NCI-H82 treated with DMSO at 0.1 percent for 48 hours (cell line): Measurements from ENCODE around the gene SEMA4A.
"Not testable (repeated sequence)": the region's sequence is repeated elsewhere in the genome, so short reads cannot be mapped to it uniquely, and the experiment has no call there.

Source experiments
- DNase-seq: peaks from one replicate; lab custom pipeline; 2025; ENCODE audit not compliant: unreplicated experiment; lab: John Stamatoyannopoulos, UW

Gene SEMA4A

DNA sequence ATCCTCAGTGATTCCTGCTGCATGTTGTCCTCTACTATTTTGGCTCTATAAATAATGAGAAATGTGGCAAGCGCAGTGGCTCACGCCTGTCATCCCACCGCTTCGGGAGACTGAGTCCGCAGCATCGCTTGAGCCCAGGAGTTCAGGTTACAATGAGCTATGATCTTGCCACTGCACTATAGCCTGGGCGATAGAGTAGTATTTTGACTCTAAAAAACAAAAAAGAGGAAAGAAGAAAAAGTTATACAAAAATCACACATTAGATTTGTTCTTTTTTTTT, 39.8 kb downstream of the SEMA4A start:
- no peak for DNase-seq

DNA sequence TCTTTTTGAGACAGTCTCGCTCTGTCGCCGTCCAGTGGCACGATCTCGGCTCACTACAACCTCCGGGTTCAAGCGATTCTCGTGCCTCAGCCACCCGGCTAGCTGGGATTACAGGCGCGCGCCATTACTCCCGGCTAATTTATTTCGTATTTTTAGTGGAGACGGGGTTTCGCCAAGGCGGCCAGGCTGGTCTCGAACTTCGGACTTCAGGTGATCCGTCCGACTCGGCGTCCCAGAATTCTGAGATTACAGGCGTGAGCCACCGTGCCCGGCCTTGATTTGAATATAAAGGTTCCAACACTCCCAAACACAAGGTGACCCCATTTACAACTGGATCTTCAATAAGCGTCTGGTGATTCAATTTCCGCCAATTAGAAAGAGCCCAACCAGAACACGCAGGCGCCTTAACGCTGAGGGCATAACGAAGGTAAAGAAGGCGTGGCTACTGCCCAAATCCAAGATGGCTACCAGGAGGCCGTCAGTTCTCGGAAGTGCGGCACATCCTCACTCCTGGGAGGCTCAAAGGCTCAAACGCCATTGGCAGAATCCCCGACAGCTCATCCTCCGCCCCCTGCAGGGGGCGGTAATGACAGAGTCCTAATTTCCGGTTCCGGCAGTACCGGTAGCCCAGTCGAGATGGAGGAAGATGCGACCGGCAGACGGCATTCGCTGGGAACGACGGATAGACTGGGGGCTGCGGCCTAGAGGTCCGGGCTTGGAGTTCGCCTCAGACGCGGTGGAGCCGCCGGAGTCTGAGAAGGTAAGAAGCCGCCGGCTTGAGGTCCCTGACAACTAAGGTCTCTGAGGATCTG, 40.3 kb downstream of the SEMA4A start, which contains the start of gene SLC25A44:
Gene SLC25A44, plus strand, starts transcription at position 617 of the 812 bp plus-strand sequence. CDS start 5,744 bp downstream, outside the sequence.
- DNase-seq, result peak; percentile 99

DNA sequence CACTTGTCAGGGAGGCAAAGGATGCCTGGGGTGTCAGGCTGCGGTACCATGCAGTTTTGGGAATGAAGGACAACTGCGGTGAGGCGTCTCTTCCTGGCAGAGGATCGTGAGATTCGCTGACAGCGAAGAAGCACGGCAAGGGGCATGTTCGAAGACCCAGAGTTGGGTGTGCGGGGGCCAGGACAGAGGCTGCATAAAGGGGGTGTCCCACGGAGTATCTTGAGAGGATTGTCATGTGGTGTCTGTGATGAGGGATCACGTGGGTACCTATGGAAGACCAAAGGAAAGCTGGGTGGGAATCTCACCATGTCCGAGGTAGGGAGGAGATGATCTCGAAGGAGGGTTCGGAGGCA, 40.9 kb downstream of the SEMA4A start:
- DNase-seq, result no peak

DNA sequence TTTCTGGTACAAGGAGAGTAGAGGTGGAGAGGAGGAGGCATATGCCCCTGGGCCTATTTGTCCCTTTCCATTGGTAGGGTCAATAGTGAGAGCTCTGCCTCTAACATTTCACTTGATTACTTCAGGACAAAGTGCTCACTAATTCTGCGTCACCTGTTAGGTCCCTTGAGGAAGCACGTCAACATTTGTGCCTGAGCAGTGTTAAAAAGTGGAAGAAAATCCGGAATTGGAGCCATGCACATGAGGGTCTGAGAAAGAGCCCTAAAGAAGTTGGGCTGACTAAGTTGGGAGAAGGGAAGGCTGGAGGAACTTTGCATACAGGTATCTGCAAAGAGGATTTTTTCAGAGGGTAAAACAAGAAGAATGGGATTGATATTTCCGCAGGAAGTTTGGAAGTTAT, 42.5 kb downstream of the SEMA4A start:
- DNase-seq, result no peak

DNA sequence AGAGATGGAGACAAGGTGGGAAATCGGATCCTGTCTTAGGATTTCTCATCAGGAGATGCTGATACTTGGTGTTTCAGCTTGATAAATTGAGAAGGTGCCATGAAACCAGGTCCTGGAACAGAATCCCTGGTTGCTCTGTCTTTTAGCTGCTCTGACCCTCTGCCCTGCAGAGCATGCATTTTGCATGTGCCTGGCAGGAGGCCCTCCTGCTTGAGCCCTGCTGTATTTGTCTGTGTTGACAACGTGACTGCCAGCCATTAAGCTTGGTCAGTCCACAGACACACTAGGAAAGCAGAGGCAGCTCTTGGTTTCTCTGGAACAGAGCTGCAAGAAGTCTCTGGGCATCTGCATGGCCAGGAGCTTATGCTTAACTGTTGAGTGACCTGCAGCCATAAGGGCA, 43.1 kb downstream of the SEMA4A start:
- no peak for DNase-seq

DNA sequence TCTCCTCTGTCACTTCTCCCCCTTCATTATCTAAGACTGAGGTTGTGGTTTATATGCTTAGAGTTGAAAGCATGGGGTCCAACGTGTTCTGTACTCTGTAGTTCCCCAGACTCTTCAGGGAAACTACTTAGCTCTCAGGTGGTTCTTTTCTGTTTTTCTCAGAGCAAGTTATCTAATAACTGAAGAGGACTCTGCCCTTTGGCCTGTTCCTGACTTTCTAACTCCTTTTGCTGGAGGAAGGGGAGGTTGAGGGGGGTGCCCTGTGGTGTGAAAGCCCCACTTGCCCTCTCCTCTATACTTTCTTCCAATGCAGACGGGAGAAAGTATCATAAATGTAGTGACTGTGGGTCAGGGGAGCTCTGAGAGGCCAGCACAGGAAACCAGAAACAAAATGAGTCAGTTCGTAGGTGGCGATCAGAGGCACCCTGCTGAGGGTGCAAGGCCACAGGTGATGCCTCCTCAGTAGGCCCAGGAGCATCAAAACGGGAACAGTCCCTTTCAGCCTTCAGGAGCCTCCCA, 45.5 kb downstream of the SEMA4A start:
- DNase-seq, result no peak

DNA sequence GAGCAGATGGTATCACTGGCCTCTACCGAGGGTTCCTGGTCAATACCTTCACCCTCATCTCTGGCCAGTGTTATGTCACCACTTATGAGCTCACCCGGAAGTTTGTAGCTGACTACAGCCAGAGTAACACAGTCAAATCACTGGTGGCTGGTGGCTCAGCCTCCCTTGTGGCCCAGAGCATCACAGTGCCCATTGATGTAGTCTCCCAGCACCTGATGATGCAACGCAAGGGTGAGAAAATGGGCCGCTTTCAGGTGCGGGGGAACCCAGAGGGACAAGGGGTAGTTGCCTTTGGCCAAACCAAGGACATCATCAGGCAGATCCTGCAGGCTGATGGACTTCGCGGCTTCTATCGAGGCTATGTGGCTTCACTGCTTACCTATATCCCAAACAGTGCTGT, 46.7 kb downstream of the SEMA4A start:
- DNase-seq, result no peak

DNA sequence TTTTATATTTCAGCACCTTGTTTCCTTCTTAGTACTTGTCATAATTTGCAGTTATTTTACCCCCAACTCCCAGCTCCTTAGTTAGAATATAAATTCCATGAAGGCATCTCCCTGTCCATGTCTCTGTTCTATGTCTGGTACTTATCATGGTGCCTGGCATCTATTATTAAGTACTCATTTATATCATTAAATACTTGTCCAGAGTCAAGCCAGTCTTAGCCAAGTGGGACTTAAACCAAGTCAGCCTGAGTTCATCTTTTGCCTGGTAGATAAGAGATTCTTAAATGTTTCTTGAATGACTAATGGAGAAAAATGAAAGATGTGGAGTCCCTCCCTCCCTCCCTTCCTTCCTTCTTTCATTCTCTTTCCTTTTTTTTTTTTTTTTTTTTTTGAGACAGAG, 49.9 kb downstream of the SEMA4A start:
- no peak for DNase-seq

DNA sequence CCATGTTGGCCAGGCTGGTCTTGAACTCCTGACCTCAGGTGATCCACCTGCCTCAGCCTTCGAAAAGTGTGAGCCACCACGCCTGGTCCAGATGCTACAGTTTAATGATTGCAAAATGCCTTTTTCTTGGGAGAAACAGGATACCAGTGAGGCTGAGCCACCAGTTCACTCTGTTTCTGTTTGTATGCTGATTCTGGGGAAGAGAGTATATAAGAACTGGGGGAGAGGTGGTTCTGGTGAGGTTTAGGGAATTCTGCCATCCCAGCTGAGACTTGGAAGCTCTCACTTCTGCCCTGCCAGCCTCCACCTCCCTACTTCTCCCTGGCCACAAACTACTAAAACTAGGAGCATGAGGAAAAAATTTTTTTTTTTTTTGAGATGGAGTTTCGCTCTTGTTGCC, 51.3 kb downstream of the SEMA4A start:
- no peak for DNase-seq

DNA sequence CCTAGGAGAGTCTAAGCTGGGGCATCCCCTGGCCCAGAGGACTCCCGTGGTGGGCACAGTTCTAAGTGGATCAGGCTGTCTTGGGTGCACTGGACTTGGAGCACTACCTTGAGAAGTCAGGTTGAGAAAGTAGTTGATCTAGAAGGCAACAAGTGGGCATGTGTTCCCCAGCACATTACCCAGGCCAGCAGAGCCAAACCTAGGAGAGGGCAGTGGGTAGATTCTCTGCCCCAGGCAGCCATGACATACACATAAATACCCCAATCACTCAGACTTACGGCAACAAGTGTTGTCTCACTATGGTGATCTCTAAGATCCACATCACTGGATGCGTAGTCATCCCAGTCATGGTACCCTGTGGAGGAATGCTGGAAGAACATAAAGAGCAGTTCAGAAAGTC, 57.9 kb downstream of the SEMA4A start:
- no peak for DNase-seq

DNA sequence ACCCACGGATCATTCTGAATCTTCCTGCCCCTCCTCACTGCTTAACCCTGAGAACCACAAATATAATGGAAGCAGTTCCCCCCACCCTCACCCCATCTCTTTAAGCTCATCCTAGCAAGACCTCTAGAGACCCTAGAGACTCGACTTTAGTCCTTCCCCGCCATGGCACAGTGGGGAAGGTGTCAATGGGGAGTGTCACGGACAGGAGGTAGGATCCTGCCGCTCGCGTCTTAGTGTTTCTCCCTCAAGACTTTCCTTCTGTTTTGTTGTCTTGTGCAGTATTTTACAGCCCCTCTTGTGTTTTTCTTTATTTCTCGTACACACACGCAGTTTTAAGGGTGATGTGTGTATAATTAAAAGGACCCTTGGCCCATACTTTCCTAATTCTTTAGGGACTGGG, 58.7 kb downstream of the SEMA4A start:
- no peak for DNase-seq

DNA sequence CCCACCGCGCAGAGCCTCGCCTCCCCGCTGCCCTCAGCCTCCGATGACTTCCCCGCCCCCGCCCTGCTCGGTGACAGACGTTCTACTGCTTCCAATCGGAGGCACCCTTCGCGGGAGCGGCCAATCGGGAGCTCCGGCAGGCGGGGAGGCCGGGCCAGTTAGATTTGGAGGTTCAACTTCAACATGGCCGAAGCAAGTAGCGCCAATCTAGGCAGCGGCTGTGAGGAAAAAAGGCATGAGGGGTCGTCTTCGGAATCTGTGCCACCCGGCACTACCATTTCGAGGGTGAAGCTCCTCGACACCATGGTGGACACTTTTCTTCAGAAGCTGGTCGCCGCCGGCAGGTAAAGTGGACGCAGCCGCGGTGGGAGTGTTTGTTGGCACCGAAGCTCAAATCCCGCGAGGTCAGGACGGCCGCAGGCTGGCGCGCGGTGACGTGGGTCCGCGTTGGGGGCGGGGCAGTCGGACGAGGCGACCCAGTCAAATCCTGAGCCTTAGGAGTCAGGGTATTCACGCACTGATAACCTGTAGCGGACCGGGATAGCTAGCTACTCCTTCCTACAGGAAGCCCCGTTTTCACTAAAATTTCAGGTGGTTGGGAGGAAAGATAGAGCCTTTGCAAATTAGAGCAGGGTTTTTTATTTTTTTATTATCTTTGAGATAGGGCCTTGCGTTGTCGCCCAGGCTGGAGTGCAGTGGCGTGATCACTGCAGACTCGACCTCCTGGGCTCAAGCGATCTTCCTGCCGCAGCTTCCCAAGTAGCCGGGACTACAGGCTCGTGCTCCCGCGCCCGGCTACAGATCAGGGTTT, 59.7 kb downstream of the SEMA4A start, which contains the start of gene PMF1:
Gene PMF1, plus strand, starts transcription at position 175 of the 811 bp plus-strand sequence. Its CDS starts 9 bp downstream, at position 184.
- DNase-seq, result peak; percentile 93

DNA sequence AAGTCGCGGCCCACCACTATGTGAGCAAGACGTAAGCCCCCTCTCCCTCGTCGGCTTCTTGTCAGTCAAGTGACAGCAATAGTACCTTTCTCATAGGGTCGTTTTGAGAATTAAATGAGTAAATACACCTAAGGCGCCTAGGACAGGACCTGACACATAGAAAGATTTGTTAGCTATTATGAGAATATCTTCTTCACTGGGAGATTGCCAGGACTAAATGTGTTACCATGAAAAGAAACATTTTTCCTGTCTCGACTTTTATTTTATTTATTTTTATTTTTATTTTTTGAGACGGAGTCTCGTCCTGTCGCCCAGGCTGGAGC, 60.2 kb downstream of the SEMA4A start:
- no peak for DNase-seq

DNA sequence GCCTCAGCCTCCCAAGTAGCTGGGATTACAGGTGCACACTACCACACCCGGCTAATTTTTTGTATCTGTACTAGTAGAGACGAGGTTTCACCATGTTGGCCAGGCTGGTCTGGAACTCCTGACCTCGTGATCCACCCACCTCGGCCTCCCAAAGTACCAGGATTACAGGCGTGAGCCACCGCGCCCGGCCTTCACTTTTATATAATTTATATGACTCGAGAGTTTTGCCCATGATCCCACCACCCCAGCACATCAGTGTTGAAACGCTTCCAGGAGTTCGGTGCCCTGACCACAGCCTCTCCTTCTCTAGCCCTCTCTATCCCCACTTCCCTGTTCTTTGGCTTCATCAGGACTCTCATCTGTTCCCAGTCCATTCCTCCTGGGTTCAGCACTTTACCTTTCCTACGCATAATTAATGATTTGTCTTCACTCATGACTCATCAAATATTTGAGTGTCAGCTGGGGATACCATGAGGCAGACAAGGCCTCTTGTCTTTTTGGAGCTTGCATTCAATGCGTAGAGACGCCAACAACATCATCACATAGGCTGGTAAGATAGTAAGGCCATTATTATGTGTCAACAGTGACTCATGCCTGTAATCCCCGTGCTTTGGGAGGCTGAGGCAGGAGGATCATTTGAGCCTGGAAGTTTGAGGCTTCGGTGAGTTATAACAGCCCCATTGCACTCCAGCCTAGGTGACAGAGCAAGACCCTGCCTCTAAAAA, 60.8 kb downstream of the SEMA4A start:
- no peak for DNase-seq

DNA sequence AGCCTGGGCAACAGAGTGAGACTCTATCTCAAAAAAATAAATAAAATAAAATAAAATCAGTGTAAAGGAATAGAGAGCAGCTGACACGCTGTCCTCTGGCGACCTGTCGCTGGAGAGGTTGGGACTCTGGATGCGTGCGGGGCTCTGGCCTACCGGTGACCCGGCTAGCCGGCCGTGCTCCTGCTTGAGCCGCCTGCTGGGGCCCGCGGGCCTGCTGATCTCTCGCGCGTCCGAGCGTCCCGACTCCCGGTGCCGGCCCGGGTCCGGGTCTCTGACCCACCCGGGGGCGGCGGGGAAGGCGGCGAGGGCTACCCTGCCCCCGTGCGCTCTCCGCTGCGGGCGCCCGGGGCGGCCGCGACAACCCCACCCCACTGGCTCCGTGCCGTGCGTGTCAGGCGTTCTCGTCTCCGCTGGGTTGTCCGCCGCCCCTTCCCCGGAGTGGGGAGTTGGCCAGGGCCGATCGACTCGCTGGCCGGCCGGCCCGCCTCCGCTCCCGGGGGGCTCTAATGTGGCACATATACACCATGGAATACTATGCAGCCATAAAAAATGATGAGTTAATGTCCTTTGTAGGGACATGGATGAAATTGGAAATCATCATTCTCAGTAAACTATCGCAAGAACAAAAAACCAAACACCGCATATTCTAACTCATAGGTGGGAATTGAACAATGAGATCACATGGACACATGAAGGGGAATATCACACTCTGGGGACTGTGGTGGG, 63.1 kb downstream of the SEMA4A start:
- DNase-seq, result not testable (repeated sequence)

DNA sequence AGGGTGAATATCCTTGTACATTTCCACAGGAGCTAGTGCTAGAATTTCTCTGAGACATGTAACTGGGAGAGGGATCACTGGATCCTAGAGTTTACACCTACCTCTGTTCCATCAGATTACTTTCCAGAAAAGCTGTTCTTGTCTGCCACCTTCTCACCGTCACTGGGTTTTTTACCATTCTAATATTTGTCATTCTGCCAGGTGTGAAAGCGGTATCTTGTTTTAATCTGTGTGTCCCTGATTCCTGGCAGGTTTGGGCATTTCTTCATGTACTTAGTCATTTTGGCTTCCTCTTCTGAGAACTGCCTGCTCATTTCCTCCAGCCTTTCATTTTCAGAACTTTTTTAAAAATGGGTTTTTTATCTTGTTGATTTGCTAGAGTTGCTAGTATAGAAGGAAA, 64.5 kb downstream of the SEMA4A start:
- DNase-seq, result no peak

DNA sequence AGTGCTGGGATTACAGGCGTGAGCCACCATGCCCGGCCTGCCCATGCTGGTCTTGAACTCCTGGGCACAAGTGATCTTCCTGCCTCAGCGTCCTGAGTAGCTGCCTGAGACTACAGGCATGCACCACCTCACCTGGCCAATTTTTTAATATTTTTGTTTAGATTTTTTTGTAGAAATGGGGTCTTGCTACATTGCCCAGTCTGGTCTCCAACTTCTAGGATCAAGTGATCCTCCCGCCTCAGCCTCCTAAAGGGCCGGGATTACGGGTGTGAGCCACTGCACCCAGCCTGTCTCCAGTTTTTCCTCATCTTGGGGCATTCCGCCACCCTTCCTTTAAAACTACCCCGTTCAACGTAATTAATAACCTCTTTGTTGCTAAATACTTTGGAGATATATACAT, 66.8 kb downstream of the SEMA4A start:
- no peak for DNase-seq

DNA sequence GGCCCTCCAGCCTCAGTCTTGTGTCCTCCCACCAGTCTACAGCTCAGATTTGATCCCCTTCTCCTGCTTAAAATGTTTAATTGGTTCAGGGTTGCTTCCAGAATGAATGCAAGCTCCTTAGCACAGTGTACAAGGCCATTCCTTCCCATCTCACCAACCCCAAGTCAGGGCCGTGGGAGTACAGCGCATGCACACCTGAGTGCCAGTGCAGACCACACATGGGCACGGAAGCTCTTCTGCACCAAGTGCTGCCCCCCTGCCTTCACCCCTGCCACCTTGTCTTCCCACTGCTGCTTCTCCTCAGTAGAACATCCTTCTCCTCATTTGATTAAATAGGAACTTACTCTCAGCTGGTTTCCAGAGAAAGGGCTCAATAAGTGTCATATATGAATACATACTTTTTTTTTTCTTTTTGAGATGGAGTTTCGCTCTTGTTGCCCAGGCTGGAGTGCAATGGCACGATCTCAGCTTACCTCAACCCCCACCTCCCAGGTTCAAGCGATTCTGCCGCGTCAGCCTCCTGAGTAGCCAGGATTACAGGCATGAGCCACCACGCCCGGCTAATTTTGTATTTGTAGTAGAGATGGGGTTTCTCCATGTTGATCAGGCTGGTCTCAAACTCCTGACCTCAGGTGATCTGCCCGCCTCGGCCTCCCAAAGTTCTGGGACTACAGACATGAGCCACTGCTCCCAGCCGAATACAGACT, 68.8 kb downstream of the SEMA4A start:
- no peak for DNase-seq

DNA sequence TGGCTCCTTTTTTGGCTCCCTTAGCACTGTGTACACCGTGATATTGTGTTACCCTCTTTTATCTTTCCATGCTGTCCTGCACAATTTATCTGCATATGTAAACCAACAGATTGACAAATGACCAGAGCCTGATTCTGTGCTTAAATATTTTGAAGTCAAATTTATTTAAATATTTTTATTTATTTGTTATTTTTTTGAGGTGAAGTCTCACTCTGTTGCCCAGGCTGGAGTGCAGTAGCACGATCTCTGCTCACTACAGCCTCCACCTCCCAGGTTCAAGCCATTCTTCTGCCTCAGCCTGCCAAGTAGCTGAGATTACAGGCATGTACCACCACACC, 72.3 kb downstream of the SEMA4A start:
- DNase-seq, result no peak

DNA sequence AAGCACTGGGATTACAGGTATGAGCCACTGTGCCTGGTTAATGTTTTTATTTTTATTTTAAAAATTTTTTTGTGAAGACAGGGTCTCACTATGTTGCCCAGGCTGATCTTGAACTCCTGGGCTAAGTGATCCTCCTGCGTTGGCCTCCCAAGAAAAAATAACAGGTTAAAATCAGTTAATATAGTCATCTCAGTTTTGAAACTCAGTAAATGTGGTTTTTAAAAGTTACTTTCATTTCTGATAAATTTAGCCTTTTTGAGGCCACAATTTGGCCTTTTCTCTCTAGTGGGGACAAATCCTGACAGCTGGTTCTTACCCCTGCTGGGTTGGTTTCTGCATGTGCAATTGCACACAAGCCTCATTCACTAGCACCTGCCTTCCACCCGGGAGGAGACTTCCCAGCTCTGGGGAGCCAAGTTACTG, 72.7 kb downstream of the SEMA4A start:
- DNase-seq, result no peak

DNA sequence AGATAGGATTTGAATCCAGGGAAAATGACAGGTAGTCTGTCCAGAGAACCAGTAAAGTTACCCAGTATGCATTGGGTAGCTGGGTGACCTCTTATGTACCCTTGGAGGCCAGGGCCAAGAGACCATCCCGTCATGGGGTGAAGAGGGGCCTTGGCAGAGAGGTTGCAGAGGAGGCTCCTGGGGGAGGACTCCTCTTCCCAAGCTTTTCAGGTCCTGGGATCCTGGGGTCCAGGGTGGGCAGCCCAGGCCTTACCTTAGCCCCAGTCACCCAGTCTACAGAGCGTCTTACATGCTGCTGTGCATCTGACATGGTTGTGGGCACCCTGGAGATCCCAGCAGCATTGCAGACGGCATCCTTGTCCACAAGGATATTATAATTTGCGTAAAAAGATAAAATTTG, 73.4 kb downstream of the SEMA4A start:
- no peak for DNase-seq
